Measurements from ENCODE around the gene C2orf92. TPM values are rescaled to one million over a fixed set of nuclear protein-coding genes. Genes with fewer than 3 reads are reported as not detected.
A peak's percentile ranks its signal among the peaks of the same experiment; 100 is the strongest.

Gene C2orf92
- polyA plus RNA-seq, 1 donor = 14.7 TPM

- Histone ChIP-seq H3K9me3 (ENCODE audit: control insufficient read depth, low read depth, low read length) (no peaks in the 10 kb centered on the region), H3K36me3 (ENCODE audit: control insufficient read depth, insufficient read depth, low read length) (no peaks in the 10 kb centered on the region), H3K4me3 (ENCODE audit: low read length) (no peak overlapping the region), H3K4me1 (ENCODE audit: control insufficient read depth, insufficient read depth, low read length) (no peaks in the 10 kb centered on the region), H3K27ac (ENCODE audit: low read length) (no peak overlapping the region), H3K27me3 (ENCODE audit: control insufficient read depth, insufficient read depth, low read length) (no peaks in the 10 kb centered on the region)
- no peak for DNase-seq
- WGBS (ENCODE audit: insufficient coverage, low lambda C conversion rate) = no CpG with 5 or more reads among the region's 9 CpGs
Observed at GRCh38 chr2:97738179-97739019, 68.9 kb downstream of the C2orf92 start.

- peaks cover 7% of the 10 kb centered on the region for H3K36me3 ChIP-seq (ENCODE audit: control insufficient read depth, insufficient read depth, low read length)
- H3K27me3 ChIP-seq (ENCODE audit: control insufficient read depth, insufficient read depth, low read length) = no peaks in the 10 kb centered on the region
- no peak overlapping the region for H3K4me3 ChIP-seq (ENCODE audit: low read length)
- no peak for DNase-seq
- H3K27ac ChIP-seq (ENCODE audit: low read length) = no peak overlapping the region
- WGBS (ENCODE audit: insufficient coverage, low lambda C conversion rate) = no CpG with 5 or more reads among the region's 23 CpGs
- no peaks in the 10 kb centered on the region for H3K4me1 ChIP-seq (ENCODE audit: control insufficient read depth, insufficient read depth, low read length)
- H3K9me3 ChIP-seq (ENCODE audit: control insufficient read depth, low read depth, low read length) = no peaks in the 10 kb centered on the region
Observed at GRCh38 chr2:97739020-97739892, 69.7 kb downstream of the C2orf92 start.

GRCh38 chr2:97739893-97740245 lies 70.4 kb downstream of the C2orf92 start:
- Histone ChIP-seq H3K4me3 (ENCODE audit: low read length) (no peak overlapping the region), H3K9me3 (ENCODE audit: control insufficient read depth, low read depth, low read length) (no peaks in the 10 kb centered on the region), H3K27ac (ENCODE audit: low read length) (no peak overlapping the region), H3K36me3 (ENCODE audit: control insufficient read depth, insufficient read depth, low read length) (peaks cover 8% of the 10 kb centered on the region), H3K27me3 (ENCODE audit: control insufficient read depth, insufficient read depth, low read length) (no peaks in the 10 kb centered on the region), H3K4me1 (ENCODE audit: control insufficient read depth, insufficient read depth, low read length) (no peaks in the 10 kb centered on the region)
- no peak for DNase-seq
- WGBS (ENCODE audit: insufficient coverage, low lambda C conversion rate) = 40% methylated on average over 1 of the region's 5 CpGs

- WGBS (ENCODE audit: insufficient coverage, low lambda C conversion rate) = 40% methylated on average over 2 of the region's 19 CpGs
- Histone ChIP-seq H3K4me1 (ENCODE audit: control insufficient read depth, insufficient read depth, low read length) (no peaks in the 10 kb centered on the region), H3K9me3 (ENCODE audit: control insufficient read depth, low read depth, low read length) (no peaks in the 10 kb centered on the region), H3K27me3 (ENCODE audit: control insufficient read depth, insufficient read depth, low read length) (no peaks in the 10 kb centered on the region), H3K4me3 (ENCODE audit: low read length) (no peak overlapping the region), H3K36me3 (ENCODE audit: control insufficient read depth, insufficient read depth, low read length) (peaks cover 8% of the 10 kb centered on the region), H3K27ac (ENCODE audit: low read length) (no peak overlapping the region)
- DNase-seq = peak in 1 of 2 donors; percentile 20
Observed at GRCh38 chr2:97740590-97741182, 71.2 kb downstream of the C2orf92 start.

- Histone ChIP-seq H3K9me3 (ENCODE audit: control insufficient read depth, low read depth, low read length) (no peaks in the 10 kb centered on the region), H3K27me3 (ENCODE audit: control insufficient read depth, insufficient read depth, low read length) (no peaks in the 10 kb centered on the region), H3K36me3 (ENCODE audit: control insufficient read depth, insufficient read depth, low read length) (peaks cover 8% of the 10 kb centered on the region), H3K4me1 (ENCODE audit: control insufficient read depth, insufficient read depth, low read length) (no peaks in the 10 kb centered on the region), H3K27ac (ENCODE audit: low read length) (no peak overlapping the region), H3K4me3 (ENCODE audit: low read length) (no peak overlapping the region)
- no peak for DNase-seq
- no CpG with 5 or more reads among the region's 20 CpGs for WGBS (ENCODE audit: insufficient coverage, low lambda C conversion rate)
Observed at GRCh38 chr2:97741251-97741650, 71.7 kb downstream of the C2orf92 start.

- Histone ChIP-seq H3K27me3 (ENCODE audit: control insufficient read depth, insufficient read depth, low read length) (no peaks in the 10 kb centered on the region), H3K9me3 (ENCODE audit: control insufficient read depth, low read depth, low read length) (no peaks in the 10 kb centered on the region), H3K36me3 (ENCODE audit: control insufficient read depth, insufficient read depth, low read length) (peaks cover 8% of the 10 kb centered on the region), H3K4me3 (ENCODE audit: low read length) (no peak overlapping the region), H3K27ac (ENCODE audit: low read length) (no peak overlapping the region), H3K4me1 (ENCODE audit: control insufficient read depth, insufficient read depth, low read length) (no peaks in the 10 kb centered on the region)
- WGBS (ENCODE audit: insufficient coverage, low lambda C conversion rate) = no CpG with 5 or more reads among the region's 4 CpGs
- no peak for DNase-seq
Observed at GRCh38 chr2:97741686-97742085, 72.2 kb downstream of the C2orf92 start.

- Histone ChIP-seq H3K27ac (ENCODE audit: low read length) (no peak overlapping the region), H3K9me3 (ENCODE audit: control insufficient read depth, low read depth, low read length) (no peaks in the 10 kb centered on the region), H3K4me3 (ENCODE audit: low read length) (no peak overlapping the region), H3K4me1 (ENCODE audit: control insufficient read depth, insufficient read depth, low read length) (no peaks in the 10 kb centered on the region), H3K36me3 (ENCODE audit: control insufficient read depth, insufficient read depth, low read length) (peaks cover 8% of the 10 kb centered on the region), H3K27me3 (ENCODE audit: control insufficient read depth, insufficient read depth, low read length) (no peaks in the 10 kb centered on the region)
- no CpG with 5 or more reads among the region's 4 CpGs for WGBS (ENCODE audit: insufficient coverage, low lambda C conversion rate)
- no peak for DNase-seq
Observed at GRCh38 chr2:97742381-97742847, 72.9 kb downstream of the C2orf92 start.

GRCh38 chr2:97743913-97744312 lies 74.4 kb downstream of the C2orf92 start:
- Histone ChIP-seq H3K27me3 (ENCODE audit: control insufficient read depth, insufficient read depth, low read length) (no peaks in the 10 kb centered on the region), H3K27ac (ENCODE audit: low read length) (no peak overlapping the region), H3K9me3 (ENCODE audit: control insufficient read depth, low read depth, low read length) (no peaks in the 10 kb centered on the region), H3K4me3 (ENCODE audit: low read length) (no peak overlapping the region), H3K36me3 (ENCODE audit: control insufficient read depth, insufficient read depth, low read length) (peaks cover 8% of the 10 kb centered on the region), H3K4me1 (ENCODE audit: control insufficient read depth, insufficient read depth, low read length) (no peaks in the 10 kb centered on the region)
- WGBS (ENCODE audit: insufficient coverage, low lambda C conversion rate) = no CpG with 5 or more reads among the region's 6 CpGs
- no peak for DNase-seq

- no peaks in the 10 kb centered on the region for H3K27me3 ChIP-seq (ENCODE audit: control insufficient read depth, insufficient read depth, low read length)
- no CpG with 5 or more reads among the region's 10 CpGs for WGBS (ENCODE audit: insufficient coverage, low lambda C conversion rate)
- no peak overlapping the region for H3K4me3 ChIP-seq (ENCODE audit: low read length)
- H3K9me3 ChIP-seq (ENCODE audit: control insufficient read depth, low read depth, low read length) = no peaks in the 10 kb centered on the region
- H3K4me1 ChIP-seq (ENCODE audit: control insufficient read depth, insufficient read depth, low read length) = no peaks in the 10 kb centered on the region
- H3K36me3 ChIP-seq (ENCODE audit: control insufficient read depth, insufficient read depth, low read length) = peaks cover 14% of the 10 kb centered on the region
- DNase-seq = peak; percentile 16 to 17
- no peak overlapping the region for H3K27ac ChIP-seq (ENCODE audit: low read length)
Observed at GRCh38 chr2:97745474-97746174, 76.1 kb downstream of the C2orf92 start.

GRCh38 chr2:97747285-97747684 lies 77.8 kb downstream of the C2orf92 start:
- Histone ChIP-seq H3K9me3 (ENCODE audit: control insufficient read depth, low read depth, low read length) (no peaks in the 10 kb centered on the region), H3K36me3 (ENCODE audit: control insufficient read depth, insufficient read depth, low read length) (peaks cover 18% of the 10 kb centered on the region), H3K4me3 (ENCODE audit: low read length) (no peak overlapping the region), H3K27ac (ENCODE audit: low read length) (no peak overlapping the region), H3K27me3 (ENCODE audit: control insufficient read depth, insufficient read depth, low read length) (no peaks in the 10 kb centered on the region), H3K4me1 (ENCODE audit: control insufficient read depth, insufficient read depth, low read length) (no peaks in the 10 kb centered on the region)
- no peak for DNase-seq
- no CpG with 5 or more reads among the region's 3 CpGs for WGBS (ENCODE audit: insufficient coverage, low lambda C conversion rate)

Data from large intestine (tissue), 3 donors.